Mucosa of descending colon (tissue), 3 donors: ENCODE measurements around the gene FANCC. TPM values are rescaled to one million over a fixed set of nuclear protein-coding genes. Genes with fewer than 3 reads are reported as not detected.
A peak's percentile ranks its signal among the peaks of the same experiment; 100 is the strongest.

Source experiments
- ATAC-seq: fragments of 200-7000 bp; cut with Tn5 transposase; one replicate; pipeline ENCODE4 v1.9.1; 2020; ENCODE audit warnings: mild to moderate bottlenecking, moderate library complexity
- DNase-seq, 3 donors: peaks; one replicate each; pipeline ENCODE4 v3.0.0-alpha.2; 2020
- H3K36me3 ChIP-seq: fragments of 200-600 bp; one replicate; pipeline ENCODE4 v1.8.0; 2021; ENCODE audit warnings: low read depth, mild to moderate bottlenecking
- H3K4me1 ChIP-seq: fragments of 200-600 bp; one replicate; pipeline ENCODE4 v1.8.0; 2021; ENCODE audit warnings: low read depth, mild to moderate bottlenecking
- H3K4me3 ChIP-seq: fragments of 200-600 bp; one replicate; pipeline ENCODE4 v1.8.0; 2021; ENCODE audit warnings: mild to moderate bottlenecking
- H3K9me3 ChIP-seq: fragments of 200-600 bp; one replicate; pipeline ENCODE4 v1.8.0; 2021; ENCODE audit warnings: mild to moderate bottlenecking
- CTCF ChIP-seq: fragments of 200-600 bp; IDR thresholded peaks from one replicate; pipeline ENCODE4 v1.8.0; 2022; ENCODE audit warnings: antibody characterized with exemption, mild to moderate bottlenecking
- intact Hi-C, 2 donors: fragments of 100-400 bp; cut with DNase I in 1 of 2; cut with micrococcal nuclease in 1 of 2; formaldehyde crosslinking; loops; one replicate each; pipeline versions ENCODE4 v1.11.0 to v1.11.1; 2022; cut with DNase I, micrococcal nuclease
- total RNA-seq, 3 donors: library from RNA; stranded (reverse); fragmentation: NEBNext Ultra II Directional in 2 of 3; extraction: Animal tissue kit (Norgen Biotek cat#: 25700) in 2 of 3; gene quantifications; one replicate each; pipeline versions ENCODE4 v1.2.1 to v1.2.4, GENCODE V29; 2021 to 2023
- donor health status: DM: no; HTN: no; CAD: no; lungs with moderate emphysema.
- donor health status: DM: no; HTN: no; CAD: no.
- donor health status: DM: no; HTN: yes; CAD: no.

The FANCC gene
- total RNA-seq, 3 donors from 2014 or later: 10.7 to 18.0 (median 14.2) TPM

DNA sequence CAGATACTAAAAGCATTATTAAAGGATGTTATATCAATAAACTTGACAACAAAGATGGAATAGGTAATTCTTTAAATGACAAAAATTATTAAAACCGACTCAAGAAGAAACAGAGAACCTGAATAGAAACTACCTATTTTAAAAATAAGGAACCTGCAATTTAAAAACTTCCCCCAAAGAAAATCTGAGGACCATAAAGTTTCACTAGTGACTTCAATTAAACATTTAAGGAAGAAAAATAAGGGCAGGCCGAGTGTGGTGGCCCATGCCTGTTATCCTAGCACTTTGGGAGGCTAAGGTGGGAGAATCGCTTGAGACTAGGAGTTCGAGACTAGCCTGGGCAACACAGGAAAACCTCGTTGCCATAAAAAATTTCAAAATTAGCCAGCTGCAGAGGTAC, 99.6 kb downstream of the FANCC start:
- Histone ChIP-seq H3K9me3 (no peaks in the 10 kb centered on the region), H3K4me1 (no peaks in the 10 kb centered on the region), H3K4me3 (no peak overlapping the region), H3K36me3 (no peaks in the 10 kb centered on the region)
- ATAC-seq (no peak), DNase-seq (no peak)
- TF ChIP-seq CTCF: no peak
- intact Hi-C loops: no loop called here

DNA sequence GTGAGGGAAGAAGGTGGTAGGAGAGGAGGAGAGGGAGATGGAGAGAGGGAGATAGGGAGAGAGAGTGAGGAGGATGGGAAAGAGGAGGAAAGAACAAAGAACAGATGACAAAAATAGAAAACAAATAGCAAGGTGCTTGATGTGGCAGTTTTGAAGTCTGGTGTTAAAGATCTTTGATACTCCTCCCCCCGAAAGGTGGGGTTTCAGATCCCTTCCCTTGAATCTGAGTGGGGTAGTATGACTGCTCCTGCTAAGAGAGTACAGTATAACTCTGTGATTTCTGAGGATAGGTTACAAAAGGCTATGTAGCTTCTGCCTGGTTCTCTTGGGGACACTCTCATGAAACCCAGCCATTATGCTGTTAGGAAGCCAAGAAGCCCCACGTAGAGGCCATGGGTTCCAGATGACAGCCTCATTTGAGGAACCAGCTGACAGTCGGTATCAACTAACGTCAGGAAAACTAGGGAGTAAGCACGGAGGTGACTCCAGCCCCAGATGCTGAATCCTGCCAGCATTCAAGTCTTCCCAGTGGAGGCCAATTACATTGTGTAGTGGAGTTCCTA, 102.1 kb downstream of the FANCC start:
- Histone ChIP-seq H3K9me3 (no peaks in the 10 kb centered on the region), H3K4me1 (no peaks in the 10 kb centered on the region), H3K4me3 (no peak overlapping the region), H3K36me3 (no peaks in the 10 kb centered on the region)
- ATAC-seq: no peak
- TF ChIP-seq CTCF: no peak
- intact Hi-C loops: no loop called here
- DNase-seq: no peak

GRCh38 chr9:95213117-95213516, 104.4 kb downstream of the FANCC start:
- no peaks in the 10 kb centered on the region for H3K9me3 ChIP-seq
- no peak for DNase-seq
- H3K36me3 ChIP-seq: no peaks in the 10 kb centered on the region
- H3K4me1 ChIP-seq: no peaks in the 10 kb centered on the region
- no peak for TF ChIP-seq CTCF
- intact Hi-C loops: no loop called here
- ATAC-seq: no peak
- H3K4me3 ChIP-seq: no peak overlapping the region

DNA sequence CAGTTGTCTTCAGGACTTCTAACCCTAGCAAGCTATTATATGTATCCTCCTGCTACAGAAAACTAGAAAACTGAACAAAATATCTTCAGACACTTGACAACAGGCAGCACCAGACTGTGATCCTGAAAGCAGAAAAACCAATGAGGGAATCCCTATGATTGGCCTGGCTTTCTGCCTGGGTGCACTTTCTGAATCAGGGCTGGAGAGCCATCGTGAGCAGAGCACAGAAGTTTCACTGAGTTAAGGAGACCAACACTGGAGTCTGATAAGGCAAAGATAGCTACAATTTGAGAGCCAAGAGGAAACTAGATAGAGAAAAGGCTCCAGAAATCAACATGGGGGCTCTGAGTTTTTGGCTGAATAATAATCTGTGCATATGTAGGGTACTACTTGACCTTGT, 106.5 kb downstream of the FANCC start:
- Histone ChIP-seq H3K4me1 (no peaks in the 10 kb centered on the region), H3K36me3 (no peaks in the 10 kb centered on the region), H3K4me3 (no peak overlapping the region), H3K9me3 (no peaks in the 10 kb centered on the region)
- DNase-seq (no peak), ATAC-seq (no peak)
- no peak for TF ChIP-seq CTCF
- intact Hi-C loops: no loop called here

DNA sequence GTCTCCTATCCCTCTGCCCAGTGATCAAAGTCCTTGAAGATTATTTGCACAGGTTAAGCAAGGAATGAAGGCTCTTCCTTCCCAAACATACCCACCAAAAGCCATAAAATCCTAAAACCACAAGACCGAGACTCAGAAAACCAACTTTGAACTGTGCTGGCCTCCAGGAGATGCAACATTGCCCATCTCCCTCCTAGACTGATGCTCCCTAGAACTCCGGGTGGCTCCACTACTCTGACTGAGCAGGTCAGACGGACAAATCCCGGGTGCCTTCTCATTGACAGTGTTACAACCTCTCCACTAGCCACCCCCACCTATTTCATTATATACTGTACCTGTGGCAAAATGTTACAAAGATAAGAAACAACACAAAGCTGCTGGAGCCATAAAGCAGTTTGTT, 110.1 kb downstream of the FANCC start:
- TF ChIP-seq CTCF: no peak
- ATAC-seq (peak; percentile 44), DNase-seq (no peak)
- Histone ChIP-seq H3K4me1 (no peaks in the 10 kb centered on the region), H3K4me3 (no peak overlapping the region), H3K36me3 (no peaks in the 10 kb centered on the region), H3K9me3 (no peaks in the 10 kb centered on the region)
- intact Hi-C loops: no loop called here

DNA sequence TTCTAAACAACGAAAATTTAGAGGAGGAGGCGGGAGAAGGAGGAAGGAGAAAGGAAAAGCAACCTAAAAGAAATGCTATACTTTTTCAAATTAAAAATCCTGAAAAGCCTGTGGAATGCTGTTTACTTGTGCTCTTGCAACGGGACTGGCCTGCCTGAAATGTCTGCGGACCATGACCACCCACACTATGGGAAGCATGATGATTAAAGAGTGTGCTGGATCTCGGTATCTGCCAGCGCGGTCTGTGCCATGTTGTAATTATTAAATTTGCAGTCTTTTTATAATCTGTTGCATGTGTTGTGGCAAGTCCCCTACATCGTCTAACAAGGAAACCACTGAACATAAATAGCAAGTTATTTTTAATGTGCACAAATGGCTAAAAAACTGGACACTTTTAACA, 111.4 kb downstream of the FANCC start:
- no peak for TF ChIP-seq CTCF
- H3K36me3 ChIP-seq: no peaks in the 10 kb centered on the region
- ATAC-seq: no peak
- DNase-seq: no peak
- no peaks in the 10 kb centered on the region for H3K9me3 ChIP-seq
- peaks cover 5% of the 10 kb centered on the region for H3K4me1 ChIP-seq
- H3K4me3 ChIP-seq: no peak overlapping the region
- intact Hi-C loops: no loop called here
